ENCODE results near the gene DIPK1B. TPM values are rescaled to one million over a fixed set of nuclear protein-coding genes. Genes with fewer than 3 reads are reported as not detected.

The DIPK1B gene
- 3.6 TPM for polyA plus RNA-seq (2013, experiment 1 of 2; ENCODE audit: insufficient read length)
- 3.9 TPM for polyA plus RNA-seq (2013, experiment 2 of 2; ENCODE audit: insufficient read length)

DNA sequence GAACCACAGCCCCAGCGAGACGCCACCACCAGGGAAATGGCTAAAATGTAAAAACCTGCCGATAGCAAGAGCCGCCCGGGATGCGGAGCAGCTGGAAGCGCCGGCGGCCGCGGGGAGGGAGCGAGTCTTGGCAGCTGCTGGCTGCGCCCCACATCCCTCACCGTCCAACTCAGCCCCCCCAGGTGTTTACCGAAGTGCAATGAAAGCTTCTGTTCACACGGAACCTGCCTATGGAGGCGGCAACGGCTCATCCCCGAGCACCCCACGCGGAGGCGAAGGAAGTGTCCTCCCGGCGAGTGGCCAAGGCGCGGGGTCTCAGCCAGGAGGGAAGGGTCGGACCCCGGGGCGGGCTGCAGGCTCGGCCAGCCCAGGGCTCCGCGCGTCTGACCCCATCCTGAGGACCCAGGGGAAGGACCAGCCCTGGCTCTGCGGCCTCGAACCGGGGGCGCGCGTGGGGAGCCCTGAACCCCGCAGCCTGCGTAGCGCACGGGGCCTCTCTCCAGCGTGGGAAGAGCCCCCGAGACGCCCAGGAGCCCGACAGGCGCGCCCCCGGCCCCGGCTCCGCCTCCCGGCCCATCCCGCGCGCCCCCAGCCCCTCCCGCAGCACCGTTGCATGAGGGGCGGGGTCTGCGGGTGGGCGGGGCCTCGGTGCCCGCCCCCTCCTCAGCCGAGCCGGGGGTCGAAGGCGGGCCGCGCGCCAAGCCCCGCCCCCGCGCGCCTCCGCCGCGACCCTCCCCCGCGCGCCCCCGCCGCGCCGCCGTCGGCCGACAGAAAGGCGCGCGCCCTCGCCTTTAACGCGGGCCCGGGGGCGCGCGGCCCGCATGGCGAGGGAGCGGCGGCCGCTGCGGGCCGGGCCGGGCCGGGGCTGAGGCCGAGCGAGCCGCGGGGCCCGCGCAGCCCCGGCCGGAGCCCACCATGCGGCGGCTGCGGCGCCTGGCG lies at the start of gene DIPK1B:
Gene DIPK1B (plus strand): TSS at position 822 of the 939 bp plus-strand sequence. CDS start 94 bp downstream, at position 916.
- no peak for DNase-seq

DNA sequence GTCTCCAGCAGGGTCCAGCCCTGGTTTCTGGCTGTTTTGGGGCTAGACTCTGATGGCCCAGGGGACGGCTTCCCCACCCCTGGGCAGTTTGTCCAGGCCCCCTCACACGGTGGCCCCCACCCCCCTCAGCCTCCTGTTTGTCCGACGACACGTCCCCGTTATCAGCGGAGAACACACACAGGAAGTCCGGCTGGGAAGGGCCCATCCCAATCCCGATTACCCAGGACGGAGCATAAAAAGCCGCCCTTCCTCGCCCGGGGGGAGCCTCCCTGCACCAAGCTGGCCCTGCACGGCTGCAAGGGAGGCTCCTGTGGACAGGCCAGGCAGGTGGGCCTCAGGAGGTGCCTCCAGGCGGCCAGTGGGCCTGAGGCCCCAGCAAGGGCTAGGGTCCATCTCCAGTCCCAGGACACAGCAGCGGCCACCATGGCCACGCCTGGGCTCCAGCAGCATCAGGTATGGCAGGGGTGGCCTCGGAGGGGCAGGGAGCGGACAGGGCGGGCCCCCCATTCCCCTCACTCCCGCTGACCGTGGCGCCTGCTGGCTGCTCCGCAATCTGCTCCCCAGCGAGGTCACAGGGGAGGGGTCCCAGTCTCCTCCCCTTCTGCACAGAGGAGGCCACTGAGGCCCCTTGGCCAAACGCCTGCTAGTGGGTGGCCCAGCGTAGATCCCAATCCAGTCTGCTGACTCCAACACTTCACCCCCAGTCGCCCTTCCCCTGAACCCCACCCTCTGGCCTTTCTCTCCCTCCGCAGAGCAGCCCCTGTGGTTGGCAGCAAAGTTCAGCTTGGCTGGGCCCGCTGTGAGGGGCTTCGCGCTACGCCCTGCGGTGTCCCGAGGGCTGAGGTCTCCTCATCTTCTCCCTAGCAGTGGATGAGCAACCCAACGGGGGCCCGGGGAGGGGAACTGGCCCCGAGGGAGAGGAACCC lies 49.5 kb upstream of the DIPK1B start, which contains the start of gene EGFL7:
Gene EGFL7 (plus strand): TSS at position 261 of the 926 bp plus-strand sequence. CDS start 5,367 bp downstream, outside the sequence.
- DNase-seq: no peak

DNA sequence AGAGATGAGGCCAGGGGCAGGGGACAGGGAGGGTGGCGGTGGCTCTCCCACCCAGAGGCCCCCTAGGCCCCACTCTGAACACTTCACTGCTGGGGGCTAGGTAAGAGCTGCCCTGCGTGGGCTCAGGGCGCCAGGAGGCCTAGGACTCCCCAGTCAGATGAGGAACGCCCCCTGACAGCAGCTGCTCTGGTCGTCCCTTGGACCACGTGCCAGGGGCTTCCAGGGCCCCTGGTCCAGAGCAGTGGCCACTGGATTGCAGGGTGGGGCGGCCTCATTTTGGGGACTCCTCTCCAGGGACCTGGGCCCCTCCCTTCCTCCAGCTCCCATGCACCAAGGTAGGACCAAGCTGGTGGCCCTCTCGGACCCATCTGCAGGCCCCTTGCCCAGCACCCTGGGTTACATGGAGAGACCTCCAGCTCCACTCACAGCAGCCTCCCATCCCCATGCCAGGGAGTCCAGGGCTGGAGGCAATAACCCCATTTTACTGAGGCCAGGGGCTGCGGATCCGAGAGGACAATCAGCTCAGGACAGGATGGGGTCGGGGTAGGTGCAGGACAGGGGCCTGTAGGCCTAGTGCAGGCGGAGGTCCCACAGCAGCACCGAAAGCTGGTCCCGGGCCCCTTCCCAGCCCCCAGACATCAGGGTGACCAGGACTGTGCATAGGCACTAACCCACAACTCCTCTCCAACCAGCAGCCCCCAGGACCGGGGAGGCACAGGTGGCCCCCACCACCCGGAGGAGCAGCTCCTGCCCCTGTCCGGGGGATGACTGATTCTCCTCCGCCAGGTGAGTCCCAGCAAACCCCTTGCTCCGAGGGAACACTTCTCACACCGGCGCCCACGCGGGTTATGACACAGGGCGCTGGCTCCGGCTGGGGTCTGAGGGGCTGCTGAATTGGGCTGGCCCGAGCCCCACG lies 48.1 kb upstream of the DIPK1B start:
- no peak for DNase-seq

DNA sequence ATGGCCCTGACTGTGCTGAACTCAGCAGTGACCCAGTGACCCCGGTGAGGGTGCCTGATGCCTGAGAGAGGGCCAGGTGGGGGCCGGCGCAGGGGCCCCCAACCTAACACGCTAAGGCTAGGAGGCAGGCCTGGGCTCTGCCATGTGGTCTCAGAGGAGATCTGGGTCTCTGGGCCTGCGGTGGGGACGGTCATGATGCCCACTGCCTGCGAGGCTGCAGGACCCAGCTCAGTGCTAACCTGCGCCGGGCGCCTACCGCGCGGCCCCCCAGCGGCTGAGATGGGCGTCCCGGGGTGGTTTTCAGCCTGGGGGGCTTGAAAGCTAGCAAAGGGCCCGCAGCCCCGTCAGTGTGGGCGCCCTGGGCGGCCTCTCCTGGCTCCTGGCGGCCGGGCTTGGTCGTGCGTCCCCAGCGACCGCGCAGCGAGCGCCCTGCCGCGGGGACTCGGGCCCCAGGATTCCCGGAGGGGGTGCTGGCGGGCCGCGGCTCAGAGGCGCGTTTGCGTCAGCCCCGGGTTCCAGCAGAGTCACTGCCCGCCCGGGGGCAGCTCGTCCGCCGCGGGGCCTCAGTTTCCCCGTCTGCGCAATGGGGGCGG lies 47.2 kb upstream of the DIPK1B start:
- peak; percentile 12 for DNase-seq

DNA sequence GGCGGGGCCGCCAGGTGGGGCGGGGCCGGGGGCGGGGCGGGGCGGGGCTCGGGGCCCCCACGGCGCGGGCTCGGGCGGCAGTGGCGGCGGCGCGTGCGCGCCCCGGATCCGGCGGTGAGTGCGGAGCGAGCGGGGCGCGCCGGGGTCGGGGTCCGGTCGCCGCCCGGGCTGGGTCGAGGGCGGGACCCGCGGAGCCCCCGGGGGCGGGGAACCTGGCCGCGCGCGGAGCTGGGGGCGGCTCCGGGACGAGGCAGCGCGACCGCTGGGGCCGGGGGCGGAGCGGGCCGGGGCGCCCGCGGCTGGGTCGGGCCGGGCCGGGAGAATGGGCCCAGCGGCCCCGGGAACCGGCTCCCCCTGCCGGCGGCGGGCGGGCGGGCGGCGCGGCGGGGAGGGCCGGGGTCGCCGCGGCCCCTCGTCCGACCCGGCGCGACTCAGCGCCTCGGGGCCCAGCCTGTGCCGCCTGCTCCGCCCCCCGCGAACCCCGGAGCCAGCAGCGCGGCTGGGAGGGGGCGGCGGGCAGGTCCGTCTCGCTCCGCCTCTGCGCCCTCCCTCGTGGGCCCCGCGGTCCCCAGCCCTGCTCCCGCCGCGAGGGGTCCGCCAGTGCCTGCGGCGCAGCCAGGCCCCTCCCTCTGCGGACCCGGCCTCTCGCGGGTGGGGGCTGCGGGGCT lies 46.5 kb upstream of the DIPK1B start:
- no peak for DNase-seq

DNA sequence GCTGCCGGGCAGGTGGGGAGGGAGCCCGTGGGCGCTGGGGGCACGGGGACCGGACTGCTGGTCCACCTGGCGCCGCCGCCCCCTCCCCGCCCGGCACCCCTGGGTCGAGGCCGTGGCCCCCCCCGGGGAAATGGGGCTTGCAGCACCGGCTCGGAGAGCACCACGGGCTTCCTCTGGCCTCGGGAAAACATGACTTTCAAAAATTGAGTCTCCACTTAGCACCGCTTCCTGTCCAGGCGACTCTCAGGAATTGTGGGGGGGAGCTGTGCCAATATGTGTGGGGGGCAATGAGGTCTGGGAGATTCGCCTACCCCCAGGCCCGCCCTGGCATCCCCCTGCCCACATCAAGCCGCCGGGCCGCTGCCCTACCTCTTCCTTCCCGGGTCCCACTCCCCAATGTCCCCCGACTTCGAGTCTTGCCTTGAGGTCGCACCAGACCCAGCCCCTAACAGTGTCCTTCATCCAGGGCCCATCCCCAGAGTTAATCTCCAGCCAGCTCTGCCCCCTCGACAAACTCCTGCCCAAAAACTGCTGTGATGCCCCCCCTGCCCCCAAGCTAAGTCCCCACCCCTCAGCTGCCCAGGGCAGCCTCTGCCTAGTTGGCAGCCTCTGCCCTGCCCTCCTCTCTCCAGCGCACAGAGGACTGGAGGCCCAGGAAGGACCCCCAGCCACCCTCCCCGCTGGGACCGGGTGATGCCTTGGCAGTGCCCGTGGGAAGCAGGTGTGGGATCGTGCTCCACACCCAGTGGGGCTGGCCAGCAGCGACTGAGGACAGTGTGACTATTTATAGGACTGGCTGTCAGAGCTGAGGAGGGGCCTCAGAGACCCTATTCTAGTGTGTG lies 45.8 kb upstream of the DIPK1B start:
- no peak for DNase-seq

DNA sequence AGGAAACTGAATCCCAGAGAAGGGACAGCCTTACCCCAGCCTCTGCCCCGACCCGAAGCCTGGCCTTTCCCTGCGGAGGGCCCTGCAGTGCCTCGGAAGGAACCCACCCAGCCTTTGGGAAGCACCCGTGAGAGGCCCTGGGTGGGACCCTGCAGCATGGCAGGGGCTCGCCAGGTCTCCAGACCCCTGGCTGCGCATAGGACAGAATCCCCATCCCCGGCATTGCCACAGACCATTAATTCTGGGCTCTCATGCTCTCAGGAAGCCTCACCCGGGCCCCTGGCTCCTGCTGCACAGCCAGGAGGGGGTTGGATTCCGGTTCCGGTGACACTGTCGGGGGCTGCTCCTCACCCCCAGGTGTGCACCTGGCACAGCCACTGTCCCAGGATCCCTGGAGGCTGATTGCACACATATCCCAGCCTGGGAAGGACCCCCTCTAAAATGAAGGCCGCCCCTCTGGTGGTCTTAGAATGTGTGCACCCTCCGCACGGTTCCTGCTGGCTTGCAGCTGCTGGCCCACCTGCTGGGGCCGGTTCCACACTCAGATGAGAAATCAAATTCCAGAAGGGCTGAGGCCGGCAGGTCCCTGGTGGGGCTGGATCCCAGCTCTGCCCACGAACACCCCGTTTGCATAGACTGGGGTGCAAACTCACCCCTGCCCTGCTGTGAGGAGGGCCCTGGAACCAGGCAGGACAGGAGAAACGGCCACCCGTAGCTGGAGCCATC lies 45.0 kb upstream of the DIPK1B start:
- DNase-seq: no peak

DNA sequence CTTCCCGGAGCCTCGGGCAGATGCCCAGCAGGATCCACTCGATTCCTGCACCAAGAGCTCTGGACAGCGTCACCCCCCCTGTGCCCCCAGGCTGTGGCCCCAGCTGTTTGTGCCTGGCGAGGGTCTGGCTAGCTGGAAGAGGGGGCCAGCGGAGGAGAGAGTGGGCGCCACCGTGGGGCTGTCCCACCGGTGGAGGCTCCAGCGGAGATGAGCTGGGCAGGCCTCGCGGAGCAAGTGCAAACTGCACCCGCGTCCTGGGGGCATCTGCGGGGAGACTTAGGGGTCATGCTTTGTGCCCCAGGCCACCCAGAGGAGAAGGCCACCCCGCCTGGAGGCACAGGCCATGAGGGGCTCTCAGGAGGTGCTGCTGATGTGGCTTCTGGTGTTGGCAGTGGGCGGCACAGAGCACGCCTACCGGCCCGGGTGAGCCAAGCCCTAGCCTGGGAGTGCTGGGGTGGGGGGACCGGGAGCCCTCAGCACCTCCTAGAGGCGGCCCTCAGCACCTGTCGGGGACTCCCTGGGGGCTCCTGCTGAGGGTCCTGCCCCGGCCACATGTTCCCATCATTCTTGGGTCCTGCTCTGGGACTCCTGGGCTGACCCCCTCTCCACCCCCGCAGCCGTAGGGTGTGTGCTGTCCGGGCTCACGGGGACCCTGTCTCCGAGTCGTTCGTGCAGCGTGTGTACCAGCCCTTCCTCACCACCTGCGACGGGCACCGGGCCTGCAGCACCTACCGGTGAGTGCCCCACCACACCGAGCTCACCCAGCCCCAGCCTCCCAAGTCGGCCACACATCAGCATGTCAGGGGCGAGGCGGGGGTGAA lies 44.2 kb upstream of the DIPK1B start:
- DNase-seq: no peak

DNA sequence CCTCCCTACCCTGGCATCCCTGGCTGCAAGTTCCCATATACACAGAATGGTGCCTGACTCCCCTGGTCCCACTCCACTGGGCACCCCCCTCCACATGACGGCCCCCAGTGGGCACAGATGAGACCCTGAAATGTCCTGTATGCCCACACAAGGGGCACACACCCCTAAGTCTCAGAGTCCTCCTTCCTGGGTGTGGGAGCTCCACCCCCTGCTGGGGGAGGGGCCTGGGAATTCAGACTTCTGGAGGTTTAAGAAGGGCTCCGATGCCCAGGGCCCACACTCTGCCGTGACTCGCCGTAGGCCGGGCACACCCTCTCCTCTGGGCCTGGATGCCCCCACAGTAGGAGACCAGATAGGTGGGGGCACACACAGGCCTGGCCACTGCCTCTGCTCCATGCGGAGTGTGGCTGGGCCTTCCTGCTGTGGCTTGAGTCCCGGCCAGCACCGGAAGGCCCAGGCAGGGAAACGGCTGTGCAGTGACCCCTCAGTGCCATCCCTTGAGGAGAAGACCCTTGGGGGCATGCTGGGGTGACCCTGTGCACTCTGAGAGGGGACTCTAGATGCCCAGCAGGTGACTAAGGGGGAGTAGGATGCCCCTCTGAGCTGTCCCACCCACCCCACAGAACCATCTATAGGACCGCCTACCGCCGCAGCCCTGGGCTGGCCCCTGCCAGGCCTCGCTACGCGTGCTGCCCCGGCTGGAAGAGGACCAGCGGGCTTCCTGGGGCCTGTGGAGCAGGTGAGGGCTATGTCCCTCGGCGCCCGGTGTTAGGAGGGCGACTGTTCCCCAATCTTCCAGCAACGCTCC lies 43.2 kb upstream of the DIPK1B start:
- DNase-seq: no peak

DNA sequence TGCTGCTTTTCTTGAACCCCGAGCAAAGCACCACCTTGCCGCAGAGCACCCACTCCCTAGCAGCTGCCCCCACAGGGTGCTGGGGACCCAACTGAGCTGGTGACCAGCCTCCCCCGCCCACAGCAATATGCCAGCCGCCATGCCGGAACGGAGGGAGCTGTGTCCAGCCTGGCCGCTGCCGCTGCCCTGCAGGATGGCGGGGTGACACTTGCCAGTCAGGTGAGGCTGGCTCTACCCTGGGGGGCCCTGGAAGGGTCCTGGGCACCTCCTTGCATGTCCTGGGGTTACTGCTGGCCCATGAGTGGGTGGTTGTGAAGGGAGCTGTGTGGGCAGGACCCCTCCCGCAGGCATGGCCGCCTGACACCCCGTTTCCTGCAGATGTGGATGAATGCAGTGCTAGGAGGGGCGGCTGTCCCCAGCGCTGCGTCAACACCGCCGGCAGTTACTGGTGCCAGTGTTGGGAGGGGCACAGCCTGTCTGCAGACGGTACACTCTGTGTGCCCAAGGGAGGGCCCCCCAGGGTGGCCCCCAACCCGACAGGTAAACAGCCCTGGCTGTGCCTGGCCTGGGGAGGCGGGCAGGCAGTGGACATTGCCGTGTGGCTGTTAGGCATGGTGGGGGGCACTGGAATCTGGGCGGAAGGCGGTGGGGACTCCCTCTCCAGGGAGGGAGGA lies 42.4 kb upstream of the DIPK1B start:
- no peak for DNase-seq

DNA sequence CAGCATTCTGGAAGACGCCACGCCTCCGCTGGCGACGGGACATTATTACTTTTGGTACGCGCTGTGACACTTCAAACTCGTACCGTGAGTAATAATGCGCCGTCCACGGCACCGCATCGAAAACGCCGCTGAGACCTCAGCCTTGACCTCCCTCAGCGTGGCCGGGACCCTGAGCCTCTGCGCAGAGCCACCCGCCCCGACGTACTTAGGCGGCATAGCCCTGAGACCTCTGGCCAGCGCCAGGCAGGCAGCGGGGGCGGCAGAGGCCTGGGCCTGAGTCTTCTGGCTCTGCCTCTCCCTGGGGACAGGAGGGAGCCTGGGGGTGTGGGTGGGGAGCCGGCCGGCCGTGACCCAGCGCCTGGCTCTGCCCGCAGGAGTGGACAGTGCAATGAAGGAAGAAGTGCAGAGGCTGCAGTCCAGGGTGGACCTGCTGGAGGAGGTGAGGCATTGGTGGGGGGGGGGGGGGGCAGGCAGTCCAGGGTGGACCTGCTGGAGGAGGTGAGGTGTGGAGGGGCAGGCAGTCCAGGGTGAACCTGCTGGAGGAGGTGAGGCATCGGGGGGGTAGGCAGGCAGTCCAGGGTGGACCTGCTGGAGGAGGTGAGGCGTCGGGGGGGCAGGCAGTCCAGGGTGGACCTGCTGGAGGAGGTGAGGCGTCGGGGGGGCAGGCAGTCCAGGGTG lies 41.7 kb upstream of the DIPK1B start:
- DNase-seq: no peak

DNA sequence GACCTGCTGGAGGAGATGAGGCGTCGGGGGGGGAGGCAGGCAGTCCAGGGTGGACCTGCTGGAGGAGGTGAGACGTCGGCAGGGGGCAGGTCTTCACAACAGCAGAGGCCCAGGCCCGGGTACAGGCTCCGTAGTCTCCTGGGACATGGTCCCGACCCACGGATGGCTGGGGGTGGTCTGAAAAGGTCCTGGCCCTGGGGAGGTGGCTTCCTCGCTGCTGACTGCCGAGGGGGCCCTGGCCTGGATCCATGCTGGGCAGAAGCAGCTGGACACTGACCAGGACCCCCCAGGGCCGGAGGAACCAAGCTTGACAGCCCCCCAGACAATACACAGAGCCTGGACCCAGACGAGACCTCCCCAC lies 41.1 kb upstream of the DIPK1B start:
- no peak for DNase-seq

DNA sequence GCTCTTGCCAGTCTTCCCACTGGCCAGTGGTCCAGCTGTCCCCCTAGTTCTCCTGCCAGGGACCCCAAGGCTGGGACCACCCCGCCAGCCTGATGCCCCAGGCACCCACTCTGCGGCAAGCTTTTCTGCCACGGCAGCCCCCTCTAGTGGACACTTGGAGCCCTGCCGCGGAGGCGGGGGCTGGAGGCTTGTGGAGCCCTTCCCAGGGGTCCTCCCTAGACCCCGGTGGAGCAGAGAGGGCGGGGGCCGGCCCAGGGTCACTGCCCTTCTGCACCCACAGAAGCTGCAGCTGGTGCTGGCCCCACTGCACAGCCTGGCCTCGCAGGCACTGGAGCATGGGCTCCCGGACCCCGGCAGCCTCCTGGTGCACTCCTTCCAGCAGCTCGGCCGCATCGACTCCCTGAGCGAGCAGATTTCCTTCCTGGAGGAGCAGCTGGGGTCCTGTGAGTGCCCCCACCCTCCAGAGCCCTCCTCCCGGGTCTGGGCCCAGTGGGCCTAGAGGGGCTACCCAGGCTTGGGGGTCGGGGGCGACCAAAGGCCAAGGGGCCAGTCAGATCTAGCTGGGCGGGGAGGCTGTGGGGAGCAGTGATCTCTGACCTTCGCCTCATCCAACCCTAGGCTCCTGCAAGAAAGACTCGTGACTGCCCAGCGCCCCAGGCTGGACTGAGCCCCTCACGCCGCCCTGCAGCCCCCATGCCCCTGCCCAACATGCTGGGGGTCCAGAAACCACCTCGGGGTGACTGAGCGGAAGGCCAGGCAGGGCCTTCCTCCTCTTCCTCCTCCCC lies 40.5 kb upstream of the DIPK1B start:
- DNase-seq: no peak

DNA sequence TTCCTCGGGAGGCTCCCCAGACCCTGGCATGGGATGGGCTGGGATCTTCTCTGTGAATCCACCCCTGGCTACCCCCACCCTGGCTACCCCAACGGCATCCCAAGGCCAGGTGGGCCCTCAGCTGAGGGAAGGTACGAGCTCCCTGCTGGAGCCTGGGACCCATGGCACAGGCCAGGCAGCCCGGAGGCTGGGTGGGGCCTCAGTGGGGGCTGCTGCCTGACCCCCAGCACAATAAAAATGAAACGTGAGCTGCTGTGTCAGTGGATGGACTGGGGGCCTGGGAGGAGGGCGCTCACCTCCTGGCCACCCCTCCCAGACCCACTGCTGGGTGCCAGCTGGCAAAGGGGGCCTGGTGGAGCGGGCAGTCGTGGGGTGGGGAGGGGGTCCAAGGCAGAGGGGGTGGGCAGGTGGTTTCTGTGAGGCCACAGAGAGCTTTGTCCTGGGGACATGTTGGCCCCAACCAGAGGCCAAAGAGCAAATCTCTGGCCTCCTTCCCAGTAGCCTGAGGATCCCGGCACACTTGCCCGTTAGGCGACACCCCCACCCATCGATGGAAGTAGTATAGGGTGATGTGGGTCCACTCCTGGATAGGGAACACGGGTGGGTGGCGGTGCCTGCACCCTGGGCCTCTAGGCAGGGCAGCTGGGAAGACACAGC lies 39.8 kb upstream of the DIPK1B start:
- no peak for DNase-seq

Data from fibroblast of skin of abdomen (primary cell).